OCI-LY3 (cell line): Measurements from ENCODE around the gene STXBP4.
A peak's percentile ranks its signal among the peaks of the same experiment; 100 is the strongest.

Experiments used
- H2AFZ ChIP-seq: fragments of 200-600, 300-600 bp; shearing (Covaris generic); 2 replicates; pipeline ENCODE4 v1.6.0; 2014; ENCODE audit warnings: antibody characterized with exemption, low read depth, low read length
- H3K27ac ChIP-seq: fragments of 200-600, 300-600 bp; sonication (generic); 2 replicates; pipeline ENCODE4 v1.5.1; 2014; ENCODE audit warnings: mild to moderate bottlenecking, low read length, moderate library complexity, mixed read lengths
- H3K27me3 ChIP-seq: fragments of 200-600, 300-600 bp; sonication (generic); 2 replicates; pipeline ENCODE4 v1.6.1; 2014; ENCODE audit warnings: low read depth, low read length, mixed read lengths
- H3K36me3 ChIP-seq: fragments of 200-600, 300-600 bp; sonication (generic); replicated peaks from 2 replicates; pipeline ENCODE3; 2014; ENCODE audit warnings: low read depth, low read length, mixed read lengths
- H3K4me1 ChIP-seq: fragments of 300-600, 200-600 bp; sonication (generic); 2 replicates; pipeline ENCODE4 v1.6.1; 2014; ENCODE audit warnings: low read length, mixed read lengths
- H3K4me2 ChIP-seq: fragments of 200-600, 300-600 bp; sonication (generic); 2 replicates; pipeline ENCODE4 v1.6.1; 2014; ENCODE audit warnings: low read length, mixed read lengths
- H3K4me3 ChIP-seq: fragments of 300-600, 200-600 bp; sonication (generic); 2 replicates; pipeline ENCODE4 v1.5.1; 2014; ENCODE audit warnings: antibody characterized with exemption, mild to moderate bottlenecking, low read length, moderate library complexity
- H3K79me2 ChIP-seq: fragments of 300-600, 200-600 bp; shearing (Covaris generic); 2 replicates; pipeline ENCODE4 v1.6.1; 2014; ENCODE audit warnings: mild to moderate bottlenecking, low read length, mixed read lengths
- H3K9ac ChIP-seq: fragments of 300-600, 200-600 bp; shearing (Covaris generic); 2 replicates; pipeline ENCODE4 v1.6.0; 2014; ENCODE audit warnings: mild to moderate bottlenecking, low read length, moderate library complexity
- H3K9me3 ChIP-seq: fragments of 200-600, 300-600 bp; shearing (Covaris generic); 2 replicates; pipeline ENCODE4 v1.6.1; 2014; ENCODE audit warnings: low read length, mixed read lengths; ENCODE audit not compliant: insufficient read depth
- H4K20me1 ChIP-seq: fragments of 200-600, 300-600 bp; sonication (generic); 2 replicates; pipeline ENCODE4 v1.6.1; 2016; ENCODE audit warnings: low read length, mixed read lengths; ENCODE audit not compliant: insufficient read depth
- CTCF ChIP-seq: fragments of 200-600, 300-600 bp; sonication (generic); IDR thresholded peaks from 2 replicates; pipeline ENCODE4 v1.5.1; 2014; ENCODE audit warnings: antibody characterized with exemption, low read length, low read depth
- EZH2phosphoT487 ChIP-seq: fragments of 200-600 bp; shearing (Covaris generic); IDR thresholded peaks from 2 replicates; pipeline ENCODE4 v1.6.1; 2018; ENCODE audit warnings: antibody characterized with exemption, mixed run types, low read depth

STXBP4 gene

GRCh38 chr17:54950116-54950515 is 18.4 kb upstream of the STXBP4 start:
- no peaks in the 10 kb centered on the region for H4K20me1 ChIP-seq
- no peaks in the 10 kb centered on the region for H3K36me3 ChIP-seq
- H3K27ac ChIP-seq = no peak overlapping the region
- no peak overlapping the region for H2AFZ ChIP-seq
- H3K27me3 ChIP-seq = 0 out of 2 replicates have a peak, but pooled peaks cover 3% of the 10 kb centered on the region
- H3K9ac ChIP-seq = no peak overlapping the region
- H3K4me2 ChIP-seq = no peak overlapping the region
- no peaks in the 10 kb centered on the region for H3K9me3 ChIP-seq
- TF ChIP-seq EZH2phosphoT487 (no peak), CTCF (no peak)
- no peaks in the 10 kb centered on the region for H3K79me2 ChIP-seq
- H3K4me1 ChIP-seq = no peaks in the 10 kb centered on the region
- no peak overlapping the region for H3K4me3 ChIP-seq

GRCh38 chr17:54951286-54951685 is 17.3 kb upstream of the STXBP4 start:
- Histone ChIP-seq H3K9ac (no peak overlapping the region), H3K27me3 (0 out of 2 replicates have a peak, but pooled peaks cover 1% of the 10 kb centered on the region), H3K36me3 (no peaks in the 10 kb centered on the region), H3K4me3 (no peak overlapping the region), H3K27ac (no peak overlapping the region), H3K9me3 (no peaks in the 10 kb centered on the region), H3K79me2 (no peaks in the 10 kb centered on the region), H2AFZ (no peak overlapping the region), H4K20me1 (no peaks in the 10 kb centered on the region), H3K4me1 (no peaks in the 10 kb centered on the region), H3K4me2 (no peak overlapping the region)
- TF ChIP-seq EZH2phosphoT487 (no peak), CTCF (no peak)

- H3K4me2 ChIP-seq = no peak overlapping the region
Measured at GRCh38 chr17:54956791-54957190, 11.8 kb upstream of the STXBP4 start.

GRCh38 chr17:54967621-54968261 is 824 bp upstream of the STXBP4 start:
- Histone ChIP-seq H3K9me3 (no peaks in the 10 kb centered on the region), H3K27ac (peak overlapping the region; percentile 34; the same call in 1 of the 2 replicates), H4K20me1 (no peaks in the 10 kb centered on the region), H3K4me1 (peaks cover 18% of the 10 kb centered on the region), H3K9ac (peak overlapping the region; percentile 95), H3K79me2 (peaks cover 52% of the 10 kb centered on the region), H3K27me3 (no peaks in the 10 kb centered on the region), H3K4me2 (peak overlapping the region; percentile 76), H3K36me3 (peaks cover 18% of the 10 kb centered on the region), H2AFZ (peak overlapping the region; percentile 94), H3K4me3 (peak overlapping the region; percentile 98)
- TF ChIP-seq CTCF (no peak; the same call in 1 of the 2 replicates), EZH2phosphoT487 (no peak)

More at GRCh38 chr17:54956791-54957190, 11.8 kb upstream of the STXBP4 start:
- Histone ChIP-seq H3K4me1 (no peaks in the 10 kb centered on the region), H3K36me3 (peaks cover 22% of the 10 kb centered on the region), H3K27me3 (no peaks in the 10 kb centered on the region), H3K9ac (no peak overlapping the region), H3K9me3 (no peaks in the 10 kb centered on the region), H4K20me1 (no peaks in the 10 kb centered on the region), H3K4me3 (no peak overlapping the region), H3K79me2 (no peaks in the 10 kb centered on the region), H3K27ac (no peak overlapping the region), H2AFZ (no peak overlapping the region)
- TF ChIP-seq CTCF = no peak
- TF ChIP-seq EZH2phosphoT487 = no peak
